CD4-positive, alpha-beta T cell treated with Interleukin-15 for 4 hours (primary cell): ENCODE measurements around the gene SETD3.
A peak's percentile ranks its signal among the peaks of the same experiment; 100 is the strongest.

Experiments
- DNase-seq: peaks from one replicate; pipeline ENCODE4 v3.0.0-alpha.2; 2020; ENCODE audit warnings: low spot score

Gene SETD3

DNA sequence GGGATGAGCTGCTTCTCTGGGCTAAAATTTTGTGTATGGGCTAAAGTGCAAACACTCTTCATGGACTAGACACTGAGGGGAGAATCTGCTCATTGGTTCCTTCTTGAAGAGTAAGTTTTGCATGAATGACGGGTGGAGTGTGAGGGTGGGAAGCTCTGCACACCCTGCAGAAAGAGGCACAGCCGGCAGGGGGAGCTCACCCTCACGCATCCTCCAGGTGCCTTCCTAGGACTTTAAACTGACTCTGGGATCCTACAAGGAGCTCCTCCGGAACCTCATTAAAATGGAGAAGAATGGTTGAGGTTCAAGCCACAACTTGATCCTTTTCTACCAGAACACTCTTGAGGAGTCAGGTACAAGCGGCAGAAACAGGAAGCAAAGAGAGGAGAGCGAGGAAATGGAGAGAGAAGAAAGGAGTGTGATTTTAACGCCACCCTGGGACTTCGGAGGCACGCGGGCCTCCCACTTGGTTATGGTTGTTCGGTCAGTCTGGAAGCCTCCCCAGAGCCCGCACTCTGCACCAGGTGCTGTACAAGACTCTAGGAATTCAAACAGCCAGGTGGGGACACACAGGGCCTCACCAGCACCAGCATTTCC, 87.5 kb downstream of the SETD3 start:
- peak; percentile 25 for DNase-seq

DNA sequence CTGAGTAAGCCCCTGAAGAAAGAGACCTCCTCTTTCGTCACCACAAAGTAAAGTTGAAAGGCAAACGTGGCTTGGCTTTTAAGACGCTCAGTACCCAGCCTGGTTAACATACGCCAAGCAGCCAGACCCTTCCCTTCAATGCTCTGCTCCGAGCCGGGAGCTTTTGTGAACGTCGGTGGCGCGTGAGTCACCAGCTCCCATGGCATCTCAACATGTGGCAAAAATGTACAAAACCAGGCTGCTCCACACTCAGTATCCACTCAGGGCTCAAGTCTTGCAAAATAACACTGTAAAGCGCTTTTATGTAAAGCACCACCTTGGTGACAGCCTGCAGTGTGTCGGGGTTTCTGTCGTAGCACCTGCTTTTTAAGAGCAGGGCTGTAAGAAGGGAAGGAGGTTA, 89.0 kb downstream of the SETD3 start:
- DNase-seq = no peak

DNA sequence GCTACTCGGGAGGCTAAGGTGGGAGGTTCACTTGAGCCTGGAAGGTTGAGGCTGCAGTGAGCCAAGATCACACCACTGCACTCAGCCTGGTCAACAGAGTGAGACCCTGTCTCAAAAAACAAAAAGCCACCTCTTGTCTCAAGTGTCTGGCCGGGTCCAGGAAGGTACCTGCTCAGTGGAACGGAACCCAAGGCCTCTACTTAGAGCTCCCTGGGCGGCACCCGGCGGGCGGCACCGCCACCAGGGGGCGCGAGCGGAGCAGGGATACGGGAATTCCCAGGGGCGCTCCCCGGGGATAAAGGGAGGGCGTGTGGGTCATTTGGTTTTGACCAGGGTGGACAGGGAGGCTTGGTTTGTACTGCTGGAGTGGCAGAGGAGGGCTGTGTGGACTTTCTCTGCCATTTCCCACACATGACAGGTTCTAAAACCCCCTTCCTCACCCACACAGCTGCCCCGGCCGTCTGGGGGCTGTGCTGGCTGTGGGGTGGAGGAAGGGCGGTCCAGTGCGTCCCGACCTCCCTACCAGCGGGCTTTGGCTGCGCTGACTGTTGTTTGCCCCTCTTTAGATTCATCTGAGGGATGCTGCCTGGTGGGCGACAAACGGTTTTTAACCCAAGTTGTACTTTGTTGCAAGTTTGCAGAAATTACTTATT, 91.4 kb downstream of the SETD3 start:
- DNase-seq = peak; percentile 16

DNA sequence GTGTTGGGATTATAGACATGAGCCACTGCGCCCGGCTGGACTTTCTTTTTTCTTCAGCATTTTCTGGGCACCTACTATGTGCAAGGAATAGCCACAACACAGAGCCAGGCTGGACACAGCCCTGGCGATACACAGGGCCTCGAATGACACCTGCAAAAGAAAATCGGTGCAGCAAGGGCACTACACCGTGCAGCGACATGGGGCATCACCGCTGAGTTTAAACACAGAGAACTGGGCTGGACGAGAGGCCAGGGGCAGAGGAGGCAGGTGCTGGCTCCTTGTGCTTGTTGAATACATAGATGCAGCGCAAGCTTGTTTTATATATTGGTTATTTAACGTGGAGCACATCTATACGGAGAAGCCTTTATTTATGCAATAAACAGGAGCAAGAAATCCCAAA, 92.4 kb downstream of the SETD3 start:
- no peak for DNase-seq

DNA sequence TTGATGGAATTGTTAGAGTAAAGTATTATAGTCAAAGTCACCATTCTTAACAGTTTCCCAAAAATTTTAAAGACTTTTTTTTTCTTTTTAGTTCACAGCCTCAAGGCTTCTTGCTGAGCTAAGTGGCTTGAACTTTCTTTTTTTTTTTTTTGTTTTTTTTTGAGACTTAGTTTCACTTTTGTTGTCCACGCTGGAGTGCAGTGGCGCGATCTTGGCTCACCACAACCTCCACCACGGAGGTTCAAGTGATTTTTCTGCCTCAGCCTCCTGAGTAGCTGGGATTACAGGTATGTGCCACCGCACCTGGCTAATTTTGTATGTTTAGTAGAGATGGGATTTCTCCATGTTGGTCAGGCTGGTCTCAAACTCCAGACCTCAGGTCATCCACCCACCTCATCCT, 92.8 kb downstream of the SETD3 start:
- no peak for DNase-seq

DNA sequence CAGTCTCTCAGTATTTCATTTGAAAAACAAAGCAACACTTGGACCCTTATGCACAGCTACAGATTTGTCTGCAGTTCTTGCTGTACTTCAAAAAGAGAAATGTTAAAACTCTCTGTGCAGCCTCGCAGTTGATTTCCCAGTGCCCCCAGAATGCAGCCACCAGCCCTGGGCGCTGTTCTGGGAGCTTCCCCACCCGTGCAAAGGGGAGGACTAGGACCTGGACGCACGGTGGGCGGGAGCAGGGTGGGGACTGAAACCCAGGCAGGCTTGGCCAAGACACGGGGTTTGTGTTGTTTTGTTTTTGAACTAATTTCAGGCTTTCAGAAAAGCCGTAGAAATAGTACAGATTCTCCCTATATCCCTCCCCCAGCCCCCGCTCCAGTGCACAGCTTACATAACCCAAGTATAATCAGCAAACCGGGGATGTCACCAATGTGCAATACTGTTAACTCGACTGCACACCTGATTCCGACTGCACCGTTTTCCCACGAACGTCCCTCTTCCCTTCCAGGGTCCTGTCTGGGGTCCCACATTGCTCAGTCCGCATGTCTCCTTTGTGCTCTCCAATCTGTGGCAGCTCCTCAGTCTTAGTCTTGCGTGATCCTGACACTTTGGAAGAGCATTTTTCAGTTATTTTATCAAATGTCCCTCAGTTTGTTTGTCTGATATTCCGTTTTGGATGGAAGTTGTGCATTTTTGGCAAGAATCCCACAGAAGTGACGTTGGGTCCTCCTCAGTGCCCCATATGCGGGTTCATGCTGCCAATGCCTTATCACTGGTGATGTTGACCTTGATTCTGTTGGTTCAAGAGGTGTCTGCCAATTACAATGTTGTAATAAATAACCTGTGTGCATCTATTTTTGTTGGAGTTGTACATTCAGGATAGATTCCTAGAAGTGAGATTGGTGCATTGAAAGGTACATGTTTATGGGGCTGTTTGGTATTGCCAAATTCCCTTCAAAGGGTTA, 95.9 kb downstream of the SETD3 start:
- DNase-seq = no peak

DNA sequence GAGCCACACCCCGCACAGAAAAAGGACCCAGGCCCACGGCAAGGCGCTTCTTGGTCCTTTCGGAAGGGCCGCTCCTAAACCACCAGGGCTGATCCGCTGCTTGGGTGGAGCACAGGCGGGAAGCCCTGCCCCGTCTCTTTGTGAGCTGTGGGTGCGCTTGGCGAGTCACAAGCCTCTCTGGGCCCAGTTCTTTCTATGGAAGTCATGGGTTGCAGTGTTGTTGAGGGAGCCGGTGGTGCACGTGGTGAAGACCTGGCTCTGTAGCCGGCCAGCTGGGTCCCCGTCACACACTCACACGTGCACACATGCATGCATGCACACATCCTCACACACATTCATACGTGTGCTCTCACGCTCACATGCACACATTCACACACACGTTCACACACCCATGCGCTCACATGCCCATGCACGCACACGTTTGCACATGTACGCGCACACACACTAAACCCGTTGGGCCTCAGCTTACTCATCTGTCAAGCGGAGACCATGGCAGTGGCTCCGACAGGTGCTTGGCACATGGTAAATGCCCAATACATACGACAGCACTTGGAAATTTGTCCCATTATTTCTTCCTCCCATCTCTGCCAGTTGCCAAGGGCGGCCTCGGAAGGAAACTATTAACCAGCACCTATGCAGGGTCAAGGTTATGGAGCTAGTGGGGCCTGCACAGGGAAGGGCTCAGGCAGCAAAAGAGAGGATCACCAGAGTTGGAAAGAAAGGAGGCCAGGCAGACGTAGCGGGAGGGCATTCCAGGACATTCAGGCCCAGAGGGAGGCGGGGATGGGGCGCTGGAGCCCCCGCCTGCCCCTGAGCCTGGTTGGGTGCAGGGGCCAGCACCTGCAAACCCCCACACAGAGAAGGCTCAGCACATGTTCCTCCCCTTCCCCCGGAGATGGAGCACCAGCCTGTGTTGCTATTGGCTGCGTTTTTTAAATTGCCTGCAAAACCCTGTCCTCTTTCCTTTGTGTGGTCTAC, 96.9 kb downstream of the SETD3 start:
- no peak for DNase-seq

DNA sequence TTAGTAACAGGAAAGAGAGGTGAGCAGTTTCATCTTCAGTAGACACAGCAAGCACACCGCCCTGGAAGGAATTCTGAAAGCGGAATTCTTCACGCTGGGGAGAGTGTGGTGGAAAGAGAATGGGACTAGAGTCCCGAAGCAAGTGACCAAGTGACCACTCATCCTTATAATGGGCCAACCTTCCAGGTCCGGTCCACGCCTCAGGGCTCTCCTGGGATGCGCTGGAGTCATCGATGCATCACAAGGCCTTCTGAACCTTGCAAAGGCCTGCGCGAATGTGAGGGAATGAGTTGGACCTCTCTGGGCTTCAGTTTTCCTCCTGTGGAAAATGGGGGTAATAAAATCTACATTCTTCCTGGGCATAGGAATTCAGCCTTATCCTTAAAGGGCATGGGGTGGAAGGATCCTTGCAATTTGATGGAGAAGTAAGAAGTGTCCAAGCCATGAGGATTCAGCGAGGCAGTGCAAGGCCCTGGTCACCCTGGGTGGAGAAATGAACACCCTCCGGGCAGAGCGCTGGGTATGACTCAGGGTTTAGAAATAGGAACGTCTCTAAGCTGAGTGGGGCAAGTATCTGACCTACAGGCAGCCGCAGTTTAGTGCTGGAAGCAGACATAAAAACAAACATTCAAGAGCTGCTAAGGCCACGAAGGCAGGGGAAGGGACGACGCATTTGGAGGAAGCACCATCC, 97.7 kb downstream of the SETD3 start:
- no peak for DNase-seq

DNA sequence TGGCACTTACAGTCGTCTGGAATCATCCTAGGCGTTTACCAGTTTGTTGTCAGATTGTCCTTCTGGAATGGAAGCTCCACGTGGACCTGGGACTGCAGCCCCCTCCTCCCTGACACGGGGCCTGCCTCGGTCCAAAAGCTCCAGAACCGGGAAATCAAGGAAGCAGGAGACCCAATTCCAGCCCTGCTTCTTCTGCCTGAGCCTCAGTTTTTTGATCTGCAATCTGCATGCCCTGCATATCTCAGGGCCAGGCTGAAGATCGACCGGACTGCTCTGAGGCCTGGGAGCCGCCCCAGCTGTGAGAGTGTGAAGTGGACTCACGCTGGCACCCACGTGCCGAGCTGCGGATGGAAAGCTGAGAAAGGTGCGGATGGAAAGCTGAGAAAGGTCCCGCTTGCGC, 98.6 kb downstream of the SETD3 start:
- no peak for DNase-seq

DNA sequence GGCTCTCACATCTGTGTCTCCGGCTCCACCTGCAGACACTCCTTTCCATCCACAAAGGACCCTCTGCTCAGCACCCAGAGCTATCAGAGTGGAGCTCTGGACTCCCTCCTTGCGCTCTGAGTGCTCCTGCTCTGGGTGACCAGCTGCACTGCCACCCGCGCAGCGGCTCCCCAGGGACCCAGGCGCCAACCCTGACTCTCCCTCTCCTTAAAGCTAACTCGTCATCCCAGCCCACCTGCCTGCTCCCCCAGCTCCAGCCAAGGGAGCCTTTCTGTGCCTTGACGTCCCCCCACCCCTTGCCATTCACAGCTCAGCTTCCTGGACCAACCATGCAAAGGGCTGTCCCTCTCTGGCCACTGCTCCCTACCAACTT, 99.0 kb downstream of the SETD3 start:
- DNase-seq = no peak

DNA sequence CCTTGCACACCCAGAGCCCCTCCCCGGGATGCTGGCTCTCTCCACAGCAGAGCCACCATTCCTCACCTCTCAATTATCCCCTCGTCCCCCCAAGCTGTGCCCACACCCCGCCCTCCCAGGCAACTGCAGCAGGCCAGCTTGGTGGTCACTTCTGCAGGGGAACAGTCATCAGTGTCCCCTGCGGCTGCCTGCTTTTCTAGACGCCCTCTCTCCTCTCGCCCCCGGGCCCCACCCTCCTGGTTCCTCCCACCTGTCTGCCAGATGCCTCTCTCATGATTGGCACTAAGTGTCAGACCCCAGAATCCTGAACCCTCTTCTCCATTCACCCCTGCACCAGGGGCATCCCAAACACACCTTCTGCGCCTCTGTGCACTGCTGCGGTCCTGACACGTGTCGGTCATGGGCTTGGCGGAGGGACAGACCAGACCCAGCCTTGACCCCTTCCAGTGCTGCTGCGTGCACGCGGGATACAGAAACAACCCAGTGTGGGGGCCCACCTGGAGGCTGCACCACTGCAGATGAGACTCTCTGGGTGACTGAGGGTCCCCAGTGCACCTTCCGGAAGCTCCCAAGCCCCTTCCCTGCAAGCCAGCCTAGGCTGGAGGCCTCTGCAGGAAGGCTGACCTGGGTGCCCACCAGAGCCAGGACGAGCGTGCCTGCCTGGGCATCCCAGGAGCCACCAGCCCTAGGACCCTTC, 99.5 kb downstream of the SETD3 start:
- DNase-seq = no peak

DNA sequence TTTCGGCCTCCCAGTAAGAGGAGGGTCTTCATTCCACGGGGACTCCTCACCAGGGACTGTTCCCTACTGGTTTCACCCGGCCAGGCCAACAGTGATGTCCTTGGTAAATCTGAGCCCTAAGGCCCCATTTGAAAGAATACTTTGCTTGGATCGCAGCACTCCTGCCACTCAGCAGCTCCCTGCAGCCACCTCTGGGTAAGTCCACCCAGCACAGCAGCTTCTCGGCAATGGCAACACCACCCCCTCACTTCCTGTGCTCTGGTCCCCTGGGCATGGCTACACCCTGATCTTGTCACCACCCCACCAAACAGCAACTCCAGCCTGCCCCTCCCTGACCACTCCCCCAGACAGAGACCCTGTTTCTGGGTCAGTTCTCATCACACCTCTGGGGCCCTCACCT, 100.3 kb downstream of the SETD3 start:
- no peak for DNase-seq

DNA sequence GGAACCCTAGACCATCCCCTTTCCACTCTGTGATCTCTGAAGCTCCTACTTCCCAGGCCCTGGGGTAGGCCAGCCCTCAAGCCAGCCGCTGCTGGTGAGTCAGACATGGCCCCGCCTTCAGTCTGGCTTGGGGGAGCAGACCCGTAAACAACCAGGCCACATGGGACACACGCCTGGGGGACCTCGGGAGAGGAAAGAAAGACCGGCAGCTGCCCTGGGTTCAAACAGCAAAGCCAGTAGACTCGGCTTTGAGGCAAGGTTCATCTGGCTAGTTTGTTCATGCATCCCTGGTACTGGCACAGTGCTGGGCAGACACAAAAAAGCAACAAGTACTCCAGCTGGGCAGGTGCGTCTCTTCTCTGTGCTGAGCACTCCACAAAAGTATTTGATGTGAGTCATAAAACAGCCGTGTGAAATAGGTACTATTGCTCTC, 101.9 kb downstream of the SETD3 start:
- no peak for DNase-seq

DNA sequence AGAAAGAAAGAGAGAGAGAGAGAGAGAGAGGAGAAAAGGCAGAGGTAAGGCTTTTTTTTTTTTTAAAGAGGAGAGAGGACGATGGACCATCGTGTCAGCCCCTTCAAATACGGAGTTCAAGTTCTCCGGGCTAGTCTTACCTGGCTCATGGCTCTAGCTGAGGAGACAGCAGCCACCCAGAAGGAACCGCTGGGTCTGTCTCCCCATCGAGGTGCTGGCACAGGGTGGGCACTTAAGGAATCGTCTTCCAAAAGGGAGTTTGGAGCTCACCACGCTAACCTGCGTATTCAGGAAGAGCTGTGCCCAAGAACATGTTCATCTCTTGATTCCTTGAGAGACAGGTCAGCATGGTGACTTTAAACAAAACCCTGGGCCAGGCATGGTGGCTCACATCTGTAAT, 102.7 kb downstream of the SETD3 start:
- DNase-seq = no peak

DNA sequence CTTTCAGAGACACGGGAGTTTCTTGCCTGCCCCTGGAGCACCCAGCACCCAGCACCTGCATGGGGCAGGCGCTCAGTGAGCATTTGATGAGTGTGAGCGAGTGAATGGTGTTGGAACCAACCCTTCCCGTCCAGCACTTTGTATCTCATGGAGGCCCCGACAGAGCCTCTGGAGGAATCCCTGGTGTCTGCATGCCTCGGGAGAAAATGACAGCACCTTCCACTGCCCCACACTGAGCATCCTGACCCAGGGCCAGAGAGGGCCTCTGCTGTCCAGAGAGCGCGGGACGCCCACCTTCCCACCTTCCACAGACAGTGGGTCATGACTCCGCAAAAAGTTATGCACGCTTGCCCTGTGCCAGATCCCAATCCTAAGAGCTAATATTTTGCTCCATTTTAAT, 105.7 kb downstream of the SETD3 start:
- no peak for DNase-seq

DNA sequence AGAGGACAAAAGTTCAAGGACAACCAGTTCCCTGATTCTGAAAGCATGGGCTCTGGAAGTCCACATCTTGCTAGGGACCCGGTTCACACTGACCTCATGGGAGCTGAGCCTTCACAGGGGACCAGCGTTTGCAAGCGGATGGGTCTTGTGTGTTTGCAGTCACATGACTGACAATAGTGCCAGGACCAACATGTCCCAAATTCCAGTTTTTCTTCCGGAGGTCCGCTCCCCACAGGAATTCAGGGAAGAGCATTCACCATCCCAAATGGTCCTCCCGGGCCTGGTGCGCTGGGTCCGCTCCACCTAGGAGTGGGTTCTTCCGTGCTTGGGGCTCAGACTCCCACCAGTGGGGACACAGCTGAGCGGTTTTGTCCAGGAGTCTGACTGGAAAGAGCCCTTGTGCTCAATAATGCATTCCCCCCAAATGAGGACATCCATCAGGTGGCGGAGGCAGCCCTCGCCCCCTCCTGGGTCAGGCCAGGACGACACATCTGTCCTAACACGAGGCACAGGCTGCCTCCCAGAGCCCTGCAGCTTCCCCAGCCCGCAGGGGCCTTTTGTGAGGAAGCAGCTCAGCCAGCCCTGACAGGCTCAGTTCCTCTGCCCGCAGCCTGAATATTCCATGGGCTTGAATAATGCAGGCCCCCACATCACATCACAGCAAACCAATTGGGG, 116.9 kb downstream of the SETD3 start:
- DNase-seq = no peak

DNA sequence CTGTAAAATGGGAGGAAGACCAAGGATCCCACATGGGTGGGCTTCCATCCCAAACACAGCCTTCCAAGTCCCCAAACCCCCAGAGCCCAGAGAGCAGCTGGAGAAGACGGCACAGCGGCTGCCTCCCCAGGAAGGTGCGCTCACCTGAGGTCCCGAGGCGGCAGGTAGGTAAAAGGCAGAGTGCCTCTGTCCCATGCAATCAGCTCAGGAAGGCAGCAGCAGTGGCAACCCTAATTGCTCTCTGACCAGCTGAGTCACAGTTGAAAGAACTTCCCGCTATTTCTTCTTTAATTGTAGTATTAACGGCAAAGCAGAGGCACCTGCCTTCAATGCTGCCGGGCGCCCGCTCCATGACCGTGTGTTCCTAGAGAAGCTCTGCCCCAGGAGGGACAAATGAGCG, 117.6 kb downstream of the SETD3 start:
- no peak for DNase-seq

DNA sequence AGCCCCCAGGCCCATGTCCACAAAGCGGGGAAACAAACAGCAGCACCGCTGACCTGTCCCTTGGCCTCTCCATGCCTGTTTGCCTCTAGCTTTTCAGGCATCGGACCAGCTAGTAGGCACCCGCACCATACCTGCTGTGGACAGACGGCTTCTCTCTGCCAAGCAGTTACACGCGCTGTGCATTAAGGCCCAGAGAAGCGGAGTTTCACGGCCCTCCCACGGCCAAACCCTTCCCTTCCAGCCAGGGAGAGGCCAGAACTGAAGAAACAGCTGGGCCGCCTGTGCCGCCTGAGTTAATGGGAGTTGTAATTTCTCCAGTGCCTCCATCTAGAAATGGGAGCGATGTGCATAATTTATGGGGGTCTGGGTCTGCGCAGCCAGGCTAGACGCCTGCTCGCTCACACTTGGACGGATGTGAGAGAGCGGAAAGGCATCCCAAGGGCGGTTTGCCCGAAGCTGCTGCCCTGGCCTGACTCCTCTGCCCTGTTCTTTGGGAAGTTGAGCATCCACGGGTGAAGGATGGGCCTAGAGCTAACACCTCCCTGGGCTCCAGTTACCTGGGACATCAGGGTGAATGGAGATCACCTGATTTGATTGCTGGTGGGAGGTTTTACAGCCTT, 119.0 kb downstream of the SETD3 start:
- DNase-seq = no peak

DNA sequence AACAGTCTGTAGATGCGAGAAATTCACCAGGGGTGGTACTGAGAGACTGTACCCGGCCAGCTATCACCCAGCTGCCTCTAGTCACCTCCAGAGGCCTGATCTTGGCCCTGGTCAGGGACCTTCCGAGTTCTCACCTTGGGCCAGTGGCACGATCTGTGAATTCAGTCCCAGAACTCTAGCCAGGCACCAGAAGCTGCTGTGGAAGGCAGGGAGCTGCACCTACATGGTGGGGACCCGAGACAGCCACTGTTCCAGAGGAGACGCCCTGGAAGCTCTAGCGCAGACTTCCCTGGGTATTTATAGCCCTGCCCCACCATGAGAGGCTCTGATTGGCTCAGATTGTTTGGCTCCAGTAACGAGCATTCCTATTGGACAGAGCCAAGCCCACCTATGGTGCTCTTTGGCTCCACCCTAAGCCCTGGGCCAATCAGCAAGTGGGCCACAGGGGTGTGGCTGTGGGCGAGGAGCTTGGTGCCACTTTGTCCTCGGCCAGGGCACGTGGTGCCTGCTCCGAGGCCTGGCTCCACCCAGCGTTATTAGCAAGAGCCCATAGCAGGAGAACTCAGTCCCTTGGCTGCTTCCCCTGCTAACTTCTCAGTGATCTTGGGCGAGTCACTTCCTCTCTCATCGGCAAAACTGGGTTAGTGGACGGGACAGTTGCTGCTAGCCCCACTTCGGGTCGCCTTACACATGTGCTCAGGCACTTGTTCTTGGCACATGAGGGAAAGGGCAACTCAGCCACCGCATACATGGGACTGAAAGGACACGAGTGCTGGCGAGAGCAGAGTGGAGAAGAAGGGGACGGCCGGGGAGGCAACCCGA, 119.7 kb downstream of the SETD3 start:
- no peak for DNase-seq
